Glutamatergic neuron (in vitro differentiated cells): ENCODE data around the gene COMMD3. TPM values are rescaled to one million over a fixed set of nuclear protein-coding genes. Genes with fewer than 3 reads are reported as not detected.

ENCODE experiments used
- DNase-seq: peaks from one replicate; pipeline ENCODE4 v3.0.0; 2022
- H3K27ac Mint-ChIP-seq: one replicate; pipeline ENCODE4 v1.8.0; 2020; ENCODE audit warnings: mild to moderate bottlenecking, mixed read lengths, inconsistent platforms; ENCODE audit not compliant: unreplicated experiment
- H3K27me3 Mint-ChIP-seq: one replicate; pipeline ENCODE4 v1.8.0; 2020; ENCODE audit warnings: mild to moderate bottlenecking, moderate library complexity, mixed read lengths, inconsistent platforms; ENCODE audit not compliant: unreplicated experiment
- H3K36me3 Mint-ChIP-seq: one replicate; pipeline ENCODE4 v1.8.0; 2020; ENCODE audit warnings: mild to moderate bottlenecking, mixed read lengths, inconsistent platforms; ENCODE audit not compliant: unreplicated experiment
- H3K4me1 Mint-ChIP-seq: one replicate; pipeline ENCODE4 v1.8.0; 2020; ENCODE audit warnings: mild to moderate bottlenecking, low read depth, mixed read lengths, inconsistent platforms; ENCODE audit not compliant: unreplicated experiment
- H3K4me3 Mint-ChIP-seq: one replicate; pipeline ENCODE4 v1.8.0; 2020; ENCODE audit warnings: mild to moderate bottlenecking, mixed read lengths, inconsistent platforms; ENCODE audit not compliant: unreplicated experiment
- H3K9me3 Mint-ChIP-seq: one replicate; pipeline ENCODE4 v1.8.0; 2020; ENCODE audit warnings: mild to moderate bottlenecking, moderate library complexity, mixed read lengths, inconsistent platforms; ENCODE audit not compliant: unreplicated experiment
- CTCF ChIP-seq: fragments of 200-600 bp; sonication (generic); IDR thresholded peaks from one replicate; pipeline ENCODE4 v1.5.0; 2021; ENCODE audit not compliant: partially characterized antibody, unreplicated experiment
- long read RNA-seq: library from polyadenylated mRNA; unstranded; transcript quantifications from one replicate; pipeline ENCODE4 v2.0.0, GENCODE V29; 2020; ENCODE audit not compliant: unreplicated experiment
- total RNA-seq: library from RNA; stranded (reverse); fragmentation: NEBNext Ultra II Directional; extraction: Animal tissue kit (Norgen Biotek cat#: 25700); gene quantifications from one replicate; pipeline ENCODE4 v1.2.1, GENCODE V29; 2021; ENCODE audit not compliant: unreplicated experiment

The COMMD3 gene
- 31.7 TPM for total RNA-seq
- long read RNA-seq, transcript COMMD3-201 (8 exons, 1,342 nt): major isoform, 26 of 38 reads
- long read RNA-seq, partial matches to known transcripts: 0 of 38 reads
- long read RNA-seq, other reads (novel, unspliced or antisense): 8 of 38 reads

GRCh38 chr10:22316286-22317075, at the start of gene COMMD3:
TSS of gene COMMD3 (plus strand) at chr10:22316388. CDS start at chr10:22316418, 30 bp downstream.
- peak within 1 kb of the TSS; percentile 98 for H3K4me3 Mint-ChIP-seq
- peaks cover 18% of the 10 kb centered on the region for H3K27me3 Mint-ChIP-seq
- H3K4me1 Mint-ChIP-seq: peaks cover 4% of the 10 kb centered on the region
- H3K36me3 Mint-ChIP-seq: peaks cover 4% of the 10 kb centered on the region
- no peak for TF ChIP-seq CTCF
- DNase-seq: peak; percentile 83
- H3K27ac Mint-ChIP-seq: peak within 1 kb of the TSS; percentile 88
- peaks cover 14% of the 10 kb centered on the region for H3K9me3 Mint-ChIP-seq

- Mint-ChIP-seq H3K27ac (no peak overlapping the region), H3K4me1 (no peaks in the 10 kb centered on the region), H3K36me3 (no peaks in the 10 kb centered on the region), H3K4me3 (no peak overlapping the region), H3K27me3 (no peaks in the 10 kb centered on the region), H3K9me3 (no peaks in the 10 kb centered on the region)
- no peak for DNase-seq
- TF ChIP-seq CTCF: no peak
These were observed 47.7 kb upstream of the COMMD3 start for GRCh38 chr10:22268503-22268902.

GRCh38 chr10:22271786-22272185, 44.4 kb upstream of the COMMD3 start:
- Mint-ChIP-seq H3K27me3 (no peaks in the 10 kb centered on the region), H3K27ac (no peak overlapping the region), H3K4me1 (no peaks in the 10 kb centered on the region), H3K36me3 (no peaks in the 10 kb centered on the region), H3K9me3 (no peaks in the 10 kb centered on the region), H3K4me3 (no peak overlapping the region)
- no peak for TF ChIP-seq CTCF
- no peak for DNase-seq

- no peak overlapping the region for H3K4me3 Mint-ChIP-seq
- H3K27me3 Mint-ChIP-seq: peaks cover 3% of the 10 kb centered on the region
- TF ChIP-seq CTCF: no peak
- H3K9me3 Mint-ChIP-seq: no peaks in the 10 kb centered on the region
- DNase-seq: no peak
- H3K4me1 Mint-ChIP-seq: no peaks in the 10 kb centered on the region
- H3K27ac Mint-ChIP-seq: no peak overlapping the region
- no peaks in the 10 kb centered on the region for H3K36me3 Mint-ChIP-seq
These were observed 37.8 kb upstream of the COMMD3 start for GRCh38 chr10:22278441-22278782.

- H3K4me3 Mint-ChIP-seq: no peak overlapping the region
- no peak for DNase-seq
- no peaks in the 10 kb centered on the region for H3K36me3 Mint-ChIP-seq
- no peaks in the 10 kb centered on the region for H3K4me1 Mint-ChIP-seq
- TF ChIP-seq CTCF: no peak
- H3K27me3 Mint-ChIP-seq: peaks cover 3% of the 10 kb centered on the region
- H3K27ac Mint-ChIP-seq: no peak overlapping the region
- no peaks in the 10 kb centered on the region for H3K9me3 Mint-ChIP-seq
These were observed 36.1 kb upstream of the COMMD3 start for GRCh38 chr10:22280078-22280477.
